Stimulated activated CD4-positive, alpha-beta T cell treated with anti-CD3 and anti-CD28 coated beads, Interleukin-1b, Interleukin-23, amount 100 ng/mL, for 4 hours (primary cell): ENCODE data around the gene GRB2.
A peak's percentile ranks its signal among the peaks of the same experiment; 100 is the strongest.
"Not testable (repeated sequence)": the region's sequence is repeated elsewhere in the genome, so short reads cannot be mapped to it uniquely, and the experiment has no call there.

Experiments used
- DNase-seq, 2 donors: peaks; one replicate each; pipeline ENCODE4 v3.0.0-alpha.2; 2020; ENCODE audit warnings: low read depth in 2 of 2

The GRB2 gene

GRCh38 chr17:75352079-75352569, 53.4 kb downstream of the GRB2 start:
- DNase-seq: no peak

- no peak for DNase-seq
Measured at GRCh38 chr17:75350706-75351105, 54.8 kb downstream of the GRB2 start.

GRCh38 chr17:75350029-75350428, 55.4 kb downstream of the GRB2 start:
- no peak for DNase-seq

GRCh38 chr17:75349589-75349988, 55.9 kb downstream of the GRB2 start:
- no peak for DNase-seq

- no peak for DNase-seq
Measured at GRCh38 chr17:75348386-75349012, 57.0 kb downstream of the GRB2 start.

DNA sequence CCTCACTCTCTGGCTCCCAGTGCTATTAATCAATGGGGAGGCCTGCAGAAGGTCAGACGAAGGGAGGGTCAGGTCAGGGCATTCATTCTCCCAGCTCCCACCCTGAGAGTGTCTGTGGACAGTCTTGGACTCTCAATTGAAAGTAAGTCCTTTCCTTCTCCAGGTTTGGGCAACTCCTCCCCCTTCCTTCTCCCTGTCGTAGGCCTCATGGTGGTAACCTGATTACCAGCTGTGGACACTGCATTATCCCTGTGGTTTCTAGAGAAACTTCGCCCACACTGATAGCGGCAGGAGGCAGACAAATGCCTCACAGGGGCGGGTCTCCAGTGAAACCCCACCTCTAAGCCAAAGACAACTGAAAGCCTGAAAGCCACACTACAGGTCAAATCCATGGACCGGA, 58.6 kb downstream of the GRB2 start:
- no peak for DNase-seq

GRCh38 chr17:75346368-75346767, 59.1 kb downstream of the GRB2 start:
- DNase-seq: not testable (repeated sequence)

DNA sequence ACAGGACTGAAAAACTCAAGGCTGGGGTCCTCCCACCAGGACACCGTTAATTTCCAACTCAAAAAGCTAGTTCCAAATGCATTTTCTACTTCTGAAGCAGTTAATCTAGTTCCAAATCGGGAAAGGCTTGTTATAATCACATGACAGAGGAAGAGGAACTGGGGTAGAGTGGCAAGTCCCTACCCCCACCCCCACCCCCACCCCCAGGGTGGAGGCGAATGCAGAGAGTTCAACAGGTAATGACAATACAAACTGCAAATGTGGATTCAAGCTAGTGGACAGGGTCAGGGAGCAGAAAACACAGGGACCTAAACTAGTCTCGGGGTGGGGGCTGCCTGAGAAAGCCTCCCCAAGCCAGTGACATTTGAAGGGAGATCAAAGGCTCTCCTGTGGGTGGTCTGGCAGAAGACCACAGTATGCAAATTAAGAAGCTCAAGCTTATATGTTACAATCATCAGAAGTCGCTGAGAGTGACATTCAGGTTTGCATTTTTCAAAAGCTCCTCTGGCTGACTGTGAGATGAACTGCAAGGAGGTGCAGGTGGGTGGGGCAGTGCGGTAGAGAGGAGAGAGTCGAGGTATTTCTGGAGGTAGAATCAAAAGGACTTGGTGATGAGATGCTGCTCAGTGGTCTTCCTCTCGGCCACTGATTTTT, 59.8 kb downstream of the GRB2 start:
- DNase-seq: peak; percentile 15 to 18

DNA sequence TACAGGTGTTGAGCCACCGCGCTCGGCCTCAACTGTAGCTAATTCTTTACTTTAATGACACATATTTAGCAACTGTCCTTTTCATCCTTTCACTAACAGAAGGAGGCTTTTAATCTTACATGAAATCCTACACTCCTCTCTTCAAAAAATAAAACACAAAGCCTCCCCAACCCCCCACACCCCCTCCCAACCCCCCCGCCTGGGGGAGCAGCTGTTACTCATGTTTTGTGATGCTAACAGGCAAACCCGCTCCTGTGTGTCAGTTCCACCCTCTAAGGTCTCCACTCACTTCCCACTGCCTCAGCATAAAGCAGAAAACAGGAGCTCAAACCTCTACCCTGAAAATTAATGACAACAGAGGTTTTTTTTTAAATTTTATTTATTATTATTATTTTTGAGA, 60.8 kb downstream of the GRB2 start:
- peak; percentile 33 to 50 for DNase-seq

- DNase-seq: no peak
Measured at GRCh38 chr17:75342996-75343395, 62.5 kb downstream of the GRB2 start.

DNA sequence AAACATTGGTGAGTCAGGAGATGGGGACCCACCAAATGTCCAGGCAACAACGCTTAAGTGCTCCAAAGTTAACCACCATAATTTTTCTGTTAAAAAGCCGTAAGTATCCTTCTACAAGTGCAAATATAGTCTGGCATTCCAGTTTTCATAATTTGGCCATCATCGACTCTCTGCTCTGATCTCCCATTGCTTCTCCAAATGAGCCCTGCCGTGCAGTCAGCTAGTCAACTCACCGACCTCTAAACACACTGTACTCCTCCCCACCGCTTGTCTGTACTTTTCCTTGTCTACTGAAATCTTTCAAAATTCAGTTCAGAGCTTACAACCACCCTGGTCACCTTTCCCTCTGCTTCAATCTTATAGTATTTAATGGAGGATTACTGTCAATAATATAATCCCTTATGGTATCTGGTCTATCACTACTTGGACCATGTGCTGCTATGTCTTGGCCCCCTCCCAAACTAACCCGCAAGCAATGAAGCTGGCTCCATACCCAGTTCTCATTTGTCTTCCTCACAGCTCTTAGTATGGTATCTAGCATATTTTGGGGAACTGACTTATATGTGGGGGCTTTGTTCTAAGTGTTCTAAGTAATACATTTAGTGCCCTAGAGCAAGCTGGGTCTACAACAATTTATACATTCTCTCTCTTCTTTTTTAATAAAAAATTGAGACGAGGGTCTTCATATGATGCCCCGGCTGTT, 63.5 kb downstream of the GRB2 start:
- DNase-seq: no peak

- no peak for DNase-seq
Measured at GRCh38 chr17:75340631-75341030, 64.8 kb downstream of the GRB2 start.

GRCh38 chr17:75339971-75340370, 65.5 kb downstream of the GRB2 start:
- no peak for DNase-seq

DNA sequence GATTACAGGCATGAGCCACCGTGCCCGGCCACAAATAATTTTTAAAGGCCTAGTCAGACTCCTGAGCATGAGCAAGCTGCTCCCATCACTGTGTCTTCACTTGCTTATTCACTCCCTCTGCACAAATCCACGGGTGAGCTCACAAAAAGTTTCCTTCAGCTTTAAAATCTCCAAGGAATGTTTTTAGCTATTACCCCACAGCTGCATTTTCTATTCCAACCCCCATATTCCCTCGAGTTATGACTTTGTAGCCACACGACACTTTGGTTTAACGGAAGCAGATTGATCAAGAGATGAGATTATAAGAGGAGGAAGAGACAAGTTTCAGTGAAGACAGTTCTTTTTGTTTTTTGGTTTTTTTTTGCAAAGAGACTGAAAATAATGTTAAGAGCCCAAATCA, 67.1 kb downstream of the GRB2 start:
- DNase-seq: no peak

DNA sequence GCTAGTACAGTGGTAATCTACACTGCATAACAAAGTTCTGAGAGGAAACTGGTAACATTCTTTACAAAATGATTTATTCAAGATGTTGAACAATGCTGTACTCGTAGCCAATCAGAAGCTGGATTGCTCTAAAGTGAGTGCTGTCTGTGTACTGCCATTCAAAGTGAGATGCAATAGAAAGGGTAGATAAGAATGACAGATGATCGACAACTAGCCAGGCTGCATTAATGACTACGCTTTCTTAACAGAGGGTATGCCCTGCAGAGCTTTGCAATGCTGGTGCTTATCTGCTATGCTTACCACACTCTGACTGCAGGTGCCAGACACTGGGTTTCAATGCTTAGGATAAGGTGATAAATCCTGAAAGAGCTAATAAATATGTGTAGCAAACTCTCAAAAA, 70.2 kb downstream of the GRB2 start:
- DNase-seq: no peak

DNA sequence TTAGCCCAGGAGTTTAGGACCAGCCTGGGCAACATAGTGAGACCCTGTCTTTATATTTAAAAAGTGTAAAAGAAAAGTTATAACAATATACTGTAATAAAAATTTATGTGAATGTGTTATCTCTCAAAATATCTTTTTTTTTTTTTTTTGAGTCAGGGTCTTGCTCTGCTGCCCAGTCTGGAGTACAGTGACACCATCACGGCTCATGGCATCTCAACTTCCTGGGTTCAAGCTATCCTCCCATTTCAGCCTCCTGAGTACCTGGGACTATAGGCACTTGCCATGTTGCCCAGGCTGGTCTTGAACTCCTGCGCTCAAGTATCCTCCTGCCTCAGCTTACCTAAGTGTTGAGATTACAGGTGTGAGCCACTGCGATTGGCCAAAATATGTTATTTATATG, 70.8 kb downstream of the GRB2 start:
- DNase-seq: no peak

- DNase-seq: no peak
Measured at GRCh38 chr17:75331671-75332070, 73.8 kb downstream of the GRB2 start.

DNA sequence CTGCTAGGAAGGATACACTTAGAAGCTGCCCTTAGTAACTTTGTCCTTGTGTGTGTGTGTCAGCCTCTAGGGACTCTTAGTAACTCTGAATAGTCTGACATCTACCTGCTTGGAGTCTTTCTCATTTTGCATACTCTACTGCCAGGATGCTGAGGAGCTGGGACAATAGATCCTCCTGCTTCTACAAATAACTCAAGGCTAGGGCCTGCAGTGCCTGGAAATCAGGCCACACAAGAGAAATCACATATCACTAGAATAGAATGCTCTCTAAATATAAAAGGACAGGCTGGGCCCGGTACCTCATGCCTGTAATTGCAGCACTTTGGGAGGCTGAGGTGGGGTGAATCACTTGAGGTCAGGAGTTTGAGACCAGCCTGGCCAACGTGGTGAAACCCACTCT, 77.7 kb downstream of the GRB2 start:
- DNase-seq: no peak

DNA sequence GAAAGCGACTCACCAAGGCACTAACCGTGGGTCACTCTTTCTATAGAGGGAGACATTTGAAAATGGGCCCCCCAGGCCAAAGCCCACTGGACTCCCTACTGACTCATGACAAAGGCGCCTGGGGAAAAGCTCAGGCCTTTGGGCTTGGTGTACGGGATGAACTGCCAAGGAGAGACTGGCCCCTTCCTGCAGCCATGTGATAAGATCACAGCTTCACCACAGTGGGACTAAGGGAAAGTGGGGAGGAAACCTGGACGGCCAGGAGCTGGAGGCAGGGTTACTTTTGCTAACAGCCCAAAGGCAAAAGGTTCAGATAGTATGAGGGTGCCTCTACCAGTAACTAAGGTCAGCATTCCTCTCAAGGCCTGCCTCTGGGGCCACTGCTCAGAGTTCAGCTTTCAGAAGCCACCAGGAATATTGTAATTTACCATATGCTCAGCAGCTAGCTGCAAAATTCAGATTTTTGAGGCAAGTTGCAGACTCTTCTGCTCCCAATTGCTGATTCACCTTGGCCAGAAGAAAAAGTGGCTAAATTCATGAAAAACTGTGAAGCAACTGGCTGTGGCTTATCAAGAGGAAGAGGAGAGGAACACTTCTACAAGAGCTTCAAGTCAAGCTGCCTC, 79.1 kb downstream of the GRB2 start:
- DNase-seq: no peak

DNA sequence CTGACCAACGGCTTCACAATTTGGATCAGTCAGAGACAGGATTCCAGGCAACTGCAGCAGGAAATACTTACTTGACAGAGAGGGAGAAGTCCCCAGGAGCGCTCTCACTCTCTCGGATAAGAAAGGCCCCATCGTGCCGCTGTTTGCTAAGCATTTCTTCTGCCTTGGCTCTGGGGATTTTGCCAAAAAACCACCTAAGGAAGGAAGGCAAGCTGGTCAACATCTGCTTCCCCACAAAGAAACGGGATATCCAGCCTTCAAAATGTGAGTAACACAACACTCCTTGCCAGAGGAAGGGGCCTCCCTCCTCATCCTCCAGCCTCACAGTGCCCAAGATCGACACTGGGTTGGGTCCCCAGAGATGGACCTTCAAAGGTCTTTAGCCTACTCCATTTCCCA, 79.7 kb downstream of the GRB2 start:
- no peak for DNase-seq

DNA sequence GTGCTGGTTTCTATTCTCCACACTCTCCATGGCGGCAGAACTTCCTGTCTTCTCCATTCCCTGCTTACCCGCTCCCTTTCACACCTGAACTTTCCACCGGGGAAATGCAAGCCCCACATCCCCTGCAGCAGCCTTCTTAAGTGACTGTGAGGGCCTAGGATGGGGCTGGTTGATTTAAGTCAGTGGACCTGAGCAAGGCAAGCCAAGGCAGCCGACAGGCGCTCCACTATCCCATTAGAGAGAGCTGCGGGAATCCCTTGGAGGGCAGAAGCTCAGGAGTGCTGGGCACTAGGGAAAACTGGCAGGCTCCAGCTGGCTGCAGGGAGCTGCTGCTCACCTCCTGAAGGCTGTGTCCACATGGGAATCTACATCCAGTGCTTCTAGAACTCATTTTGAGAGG, 80.1 kb downstream of the GRB2 start:
- no peak for DNase-seq

DNA sequence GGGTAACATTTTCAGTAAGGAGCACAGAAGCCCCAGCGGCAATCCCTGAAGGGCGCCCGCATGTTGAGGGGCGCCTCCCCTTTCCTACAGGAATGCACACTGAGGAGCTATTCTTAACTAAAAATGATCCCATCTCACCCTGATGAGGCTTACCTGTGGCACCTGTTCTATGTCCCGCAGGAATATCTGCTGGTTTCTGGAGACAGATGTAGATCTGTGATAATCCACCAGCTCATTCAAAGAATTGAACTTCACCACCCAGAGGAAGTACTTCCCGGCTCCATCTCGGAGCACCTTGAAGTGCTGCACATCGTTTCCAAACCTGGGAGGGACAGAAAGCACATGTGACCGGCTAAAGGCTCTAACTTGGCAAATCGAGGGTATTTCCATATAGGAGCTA, 84.0 kb downstream of the GRB2 start:
- DNase-seq: no peak
